ENCODE measurements around the gene ACVR1B. TPM values are rescaled to one million over a fixed set of nuclear protein-coding genes. Genes with fewer than 3 reads are reported as not detected.

Gene ACVR1B
- total RNA-seq, 1 donor from 2014 or later: 23.6 TPM

GRCh38 chr12:52033446-52034140, 82.1 kb downstream of the ACVR1B start:
- peaks cover 46% of the 10 kb centered on the region for H3K4me1 ChIP-seq

GRCh38 chr12:52035190-52035589, 83.7 kb downstream of the ACVR1B start:
- no peak overlapping the region for H3K4me3 ChIP-seq
- H3K4me1 ChIP-seq: peaks cover 50% of the 10 kb centered on the region
- no peak for DNase-seq (ENCODE audit: extremely low spot score in 2 of 2)
- no peaks in the 10 kb centered on the region for H3K9me3 ChIP-seq
- H3K36me3 ChIP-seq: no peaks in the 10 kb centered on the region
- no peak for TF ChIP-seq POLR2AphosphoS5 (IDR thresholded peaks at IDR 0.05; ENCODE audit: insufficient read depth in 1 of 2, low read depth in 1 of 2)
- no peak for TF ChIP-seq CTCF (IDR thresholded peaks at IDR 0.05)
- TF ChIP-seq POLR2A (IDR thresholded peaks at IDR 0.05): no peak
- peak overlapping the region; percentile 98 for H3K27ac ChIP-seq
- no peaks in the 10 kb centered on the region for H3K27me3 ChIP-seq
- intact Hi-C loops (cut with DNase I): no loop called here

More at GRCh38 chr12:52033446-52034140, 82.1 kb downstream of the ACVR1B start:
- no peaks in the 10 kb centered on the region for H3K27me3 ChIP-seq
- no peaks in the 10 kb centered on the region for H3K36me3 ChIP-seq
- intact Hi-C loops (cut with DNase I): no loop called here
- peak overlapping the region; percentile 98 for H3K27ac ChIP-seq
- no peaks in the 10 kb centered on the region for H3K9me3 ChIP-seq
- H3K4me3 ChIP-seq: peak overlapping the region; percentile 29 to 39
- DNase-seq (ENCODE audit: extremely low spot score in 2 of 2): peak in 1 of 2 donors; percentile 95
- TF ChIP-seq CTCF (IDR thresholded peaks at IDR 0.05): no peak
- TF ChIP-seq POLR2AphosphoS5 (IDR thresholded peaks at IDR 0.05; ENCODE audit: insufficient read depth in 1 of 2, low read depth in 1 of 2): no peak
- no peak for TF ChIP-seq POLR2A (IDR thresholded peaks at IDR 0.05)

- Histone ChIP-seq H3K27ac (peak overlapping the region; percentile 98), H3K27me3 (no peaks in the 10 kb centered on the region), H3K36me3 (no peaks in the 10 kb centered on the region), H3K4me3 (no peak overlapping the region), H3K9me3 (no peaks in the 10 kb centered on the region), H3K4me1 (peaks cover 50% of the 10 kb centered on the region)
- intact Hi-C loops (cut with DNase I): no loop called here
- DNase-seq (ENCODE audit: extremely low spot score in 2 of 2): no peak
- TF ChIP-seq CTCF (IDR thresholded peaks at IDR 0.05) (no peak), POLR2A (IDR thresholded peaks at IDR 0.05) (no peak), POLR2AphosphoS5 (IDR thresholded peaks at IDR 0.05; ENCODE audit: insufficient read depth in 1 of 2, low read depth in 1 of 2) (no peak)
Measured at GRCh38 chr12:52035926-52036325, 84.4 kb downstream of the ACVR1B start.

DNA sequence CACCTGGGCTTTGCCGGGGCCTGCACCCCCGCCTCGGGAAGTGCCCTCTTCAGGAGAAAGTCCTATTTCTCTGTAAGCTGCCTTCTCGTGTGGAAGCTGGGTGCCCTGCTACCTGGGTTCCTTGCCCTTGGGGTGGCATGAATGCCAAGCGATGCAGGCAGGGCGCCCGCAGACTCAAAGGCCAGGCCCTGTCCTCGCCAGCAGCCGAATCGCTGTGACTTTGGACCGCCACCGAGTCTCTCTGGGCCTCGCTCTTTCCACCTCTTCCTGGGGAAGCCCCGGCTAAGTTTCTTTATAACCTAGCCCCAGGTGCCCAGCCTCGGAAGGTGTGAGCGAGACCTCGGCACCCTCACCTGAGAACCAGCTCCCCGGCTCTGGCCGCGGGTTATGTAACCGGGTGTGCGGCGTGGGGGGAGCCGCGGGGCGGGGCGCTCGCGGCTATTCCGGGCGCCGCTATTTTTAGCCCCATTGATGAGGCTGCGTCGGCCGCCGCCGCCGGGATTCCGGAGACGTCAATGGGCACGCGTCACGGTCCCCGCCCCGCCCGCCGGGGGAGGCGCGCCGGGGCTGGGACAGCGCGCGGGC, 85.2 kb downstream of the ACVR1B start:
- intact Hi-C loops (cut with DNase I): no loop called here
- Histone ChIP-seq H3K27me3 (no peaks in the 10 kb centered on the region), H3K4me3 (peak overlapping the region; percentile 20 to 63), H3K4me1 (peaks cover 56% of the 10 kb centered on the region), H3K27ac (peak overlapping the region; percentile 98), H3K36me3 (no peaks in the 10 kb centered on the region), H3K9me3 (no peaks in the 10 kb centered on the region)
- TF ChIP-seq POLR2A (IDR thresholded peaks at IDR 0.05) (peak in 1 of 2 donors; percentile 21), POLR2AphosphoS5 (IDR thresholded peaks at IDR 0.05; ENCODE audit: insufficient read depth in 1 of 2, low read depth in 1 of 2) (peak; percentile 90 to 95), CTCF (IDR thresholded peaks at IDR 0.05) (no peak)
- peak in 1 of 2 donors; percentile 91 for DNase-seq (ENCODE audit: extremely low spot score in 2 of 2)

All from vagina (tissue), 2 donors.